ENCODE results near the gene NARF.
A peak's percentile ranks its signal among the peaks of the same experiment; 100 is the strongest.
"Not testable (repeated sequence)": the region's sequence is repeated elsewhere in the genome, so short reads cannot be mapped to it uniquely, and the experiment has no call there.

Gene NARF

GRCh38 chr17:82458179-82458884, at the start of gene NARF:
TSS of gene NARF (plus strand) at chr17:82458741. CDS start at chr17:82458804, 63 bp downstream.
- peak; percentile 99 for DNase-seq

GRCh38 chr17:82408938-82409318, 49.6 kb upstream of the NARF start:
- DNase-seq, result no peak

- no peak for DNase-seq
Observed at GRCh38 chr17:82410014-82410716, 48.4 kb upstream of the NARF start.

- DNase-seq, result no peak
Observed at GRCh38 chr17:82411396-82412053, 47.0 kb upstream of the NARF start.

- not testable (repeated sequence) for DNase-seq
Observed at GRCh38 chr17:82412081-82412480, 46.5 kb upstream of the NARF start.

GRCh38 chr17:82412535-82413520, 45.7 kb upstream of the NARF start:
- DNase-seq, result no peak

GRCh38 chr17:82414548-82415281, 43.8 kb upstream of the NARF start:
- DNase-seq, result peak; percentile 14

GRCh38 chr17:82415336-82415735, 43.2 kb upstream of the NARF start:
- no peak for DNase-seq

GRCh38 chr17:82415786-82416185, 42.8 kb upstream of the NARF start:
- DNase-seq, result no peak

- DNase-seq, result no peak
Observed at GRCh38 chr17:82416264-82416663, 42.3 kb upstream of the NARF start.

- DNase-seq, result no peak
Observed at GRCh38 chr17:82416771-82417170, 41.8 kb upstream of the NARF start.

GRCh38 chr17:82418001-82418986, 40.2 kb upstream of the NARF start, which contains the start of the genes HEXD and OGFOD3:
TSS of gene HEXD (plus strand) at chr17:82418347. CDS start at chr17:82419800, 1,453 bp downstream.
TSS of gene OGFOD3 (minus strand) at chr17:82418586. CDS start at chr17:82418485, 101 bp downstream.
- peak; percentile 80 for DNase-seq

- no peak for DNase-seq
Observed at GRCh38 chr17:82419540-82419939, 39.0 kb upstream of the NARF start.

GRCh38 chr17:82424001-82424862, 34.3 kb upstream of the NARF start:
- DNase-seq, result peak; percentile 40

- no peak for DNase-seq
Observed at GRCh38 chr17:82424863-82425159, 33.7 kb upstream of the NARF start.

- no peak for DNase-seq
Observed at GRCh38 chr17:82428546-82428945, 30.0 kb upstream of the NARF start.

GRCh38 chr17:82429824-82430223, 28.7 kb upstream of the NARF start:
- DNase-seq, result no peak

- DNase-seq, result no peak
Observed at GRCh38 chr17:82432017-82432416, 26.5 kb upstream of the NARF start.

GRCh38 chr17:82433560-82434215, 24.9 kb upstream of the NARF start:
- no peak for DNase-seq

All from HCEC 1CT (cell line).